ENCODE data around the gene PTPRR. TPM values are rescaled to one million over a fixed set of nuclear protein-coding genes. Genes with fewer than 3 reads are reported as not detected.

PTPRR gene, protein sequence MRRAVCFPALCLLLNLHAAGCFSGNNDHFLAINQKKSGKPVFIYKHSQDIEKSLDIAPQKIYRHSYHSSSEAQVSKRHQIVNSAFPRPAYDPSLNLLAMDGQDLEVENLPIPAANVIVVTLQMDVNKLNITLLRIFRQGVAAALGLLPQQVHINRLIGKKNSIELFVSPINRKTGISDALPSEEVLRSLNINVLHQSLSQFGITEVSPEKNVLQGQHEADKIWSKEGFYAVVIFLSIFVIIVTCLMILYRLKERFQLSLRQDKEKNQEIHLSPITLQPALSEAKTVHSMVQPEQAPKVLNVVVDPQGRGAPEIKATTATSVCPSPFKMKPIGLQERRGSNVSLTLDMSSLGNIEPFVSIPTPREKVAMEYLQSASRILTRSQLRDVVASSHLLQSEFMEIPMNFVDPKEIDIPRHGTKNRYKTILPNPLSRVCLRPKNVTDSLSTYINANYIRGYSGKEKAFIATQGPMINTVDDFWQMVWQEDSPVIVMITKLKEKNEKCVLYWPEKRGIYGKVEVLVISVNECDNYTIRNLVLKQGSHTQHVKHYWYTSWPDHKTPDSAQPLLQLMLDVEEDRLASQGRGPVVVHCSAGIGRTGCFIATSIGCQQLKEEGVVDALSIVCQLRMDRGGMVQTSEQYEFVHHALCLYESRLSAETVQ
- 1.2 and 2.8 TPM in 2 replicates for total RNA-seq

DNA sequence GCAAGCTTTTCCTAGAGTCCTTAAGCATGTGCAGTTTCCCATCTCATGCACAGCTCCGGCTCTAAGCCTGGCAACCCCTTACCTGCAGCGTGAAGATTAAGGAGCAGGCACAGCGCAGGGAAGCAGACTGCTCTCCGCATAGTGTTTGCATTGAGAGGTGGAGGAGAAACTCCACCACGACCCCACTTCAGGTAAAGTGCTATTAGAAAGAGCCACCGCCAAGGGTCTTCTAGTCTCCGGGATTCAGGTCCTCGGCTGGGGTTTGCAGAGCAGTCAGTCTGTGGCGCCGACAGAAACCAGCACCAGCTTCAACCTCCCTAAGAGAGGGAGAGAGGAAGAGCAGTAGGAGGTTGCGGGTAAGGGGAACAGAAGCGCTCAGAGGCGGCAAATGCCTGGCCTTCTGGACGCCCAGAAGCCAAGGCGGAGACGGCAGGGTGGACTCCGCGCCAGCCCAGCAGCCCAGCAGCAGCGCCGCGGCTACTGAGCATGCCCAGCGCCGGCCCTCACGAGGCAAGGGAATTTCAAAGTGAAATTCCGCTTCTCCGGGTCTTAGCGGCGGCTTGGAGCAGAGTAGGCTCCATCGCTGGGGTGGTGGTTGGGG lies at the start of gene PTPRR:
TSS of gene PTPRR (minus strand) at position 488 of the 601 bp plus-strand sequence. CDS start at position 140, 348 bp downstream.

GRCh38 chr12:70637303-70638085 lies 283.0 kb downstream of the PTPRR start, which contains the start of gene PTPRB:
Gene PTPRB (minus strand): TSS chr12:70637429. CDS start chr12:70637395, 34 bp downstream.

Other genes with a start within 250 kb of the PTPRR start
- 10.2 and 15.2 TPM in 2 replicates for gene TSPAN8, start 237.3 kb upstream of the PTPRR start, total RNA-seq

Measured in regular cardiac myocyte (primary cell).